Fibroblast of upper back skin (primary cell): ENCODE measurements around the gene GRAPL.
"Not testable (repeated sequence)": the region's sequence is repeated elsewhere in the genome, so short reads cannot be mapped to it uniquely, and the experiment has no call there.

Experiments used
- DNase-seq: peaks from one replicate; pipeline ENCODE4 v3.0.0-alpha.2; 2013

GRAPL gene

DNA sequence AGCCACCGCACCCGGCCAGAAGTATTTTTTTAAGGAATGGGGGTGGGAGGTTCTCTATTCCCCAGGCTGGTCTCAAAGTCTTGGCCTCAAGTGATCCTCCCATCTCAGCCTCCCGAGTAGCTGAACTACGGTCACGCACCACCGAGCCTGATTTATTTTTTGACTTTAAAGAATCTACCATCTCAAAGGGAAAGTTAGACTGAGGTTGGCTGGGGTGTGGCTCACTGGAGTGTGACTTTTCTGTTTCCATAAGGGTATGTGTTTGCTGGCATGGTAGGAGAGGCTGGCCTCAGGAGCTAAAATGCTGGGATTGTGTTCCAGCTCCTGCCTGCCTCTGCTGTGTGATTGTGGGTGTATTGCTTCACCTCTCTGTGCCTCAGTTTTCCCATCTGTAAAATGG, 10.6 kb downstream of the GRAPL start:
- DNase-seq: not testable (repeated sequence)

DNA sequence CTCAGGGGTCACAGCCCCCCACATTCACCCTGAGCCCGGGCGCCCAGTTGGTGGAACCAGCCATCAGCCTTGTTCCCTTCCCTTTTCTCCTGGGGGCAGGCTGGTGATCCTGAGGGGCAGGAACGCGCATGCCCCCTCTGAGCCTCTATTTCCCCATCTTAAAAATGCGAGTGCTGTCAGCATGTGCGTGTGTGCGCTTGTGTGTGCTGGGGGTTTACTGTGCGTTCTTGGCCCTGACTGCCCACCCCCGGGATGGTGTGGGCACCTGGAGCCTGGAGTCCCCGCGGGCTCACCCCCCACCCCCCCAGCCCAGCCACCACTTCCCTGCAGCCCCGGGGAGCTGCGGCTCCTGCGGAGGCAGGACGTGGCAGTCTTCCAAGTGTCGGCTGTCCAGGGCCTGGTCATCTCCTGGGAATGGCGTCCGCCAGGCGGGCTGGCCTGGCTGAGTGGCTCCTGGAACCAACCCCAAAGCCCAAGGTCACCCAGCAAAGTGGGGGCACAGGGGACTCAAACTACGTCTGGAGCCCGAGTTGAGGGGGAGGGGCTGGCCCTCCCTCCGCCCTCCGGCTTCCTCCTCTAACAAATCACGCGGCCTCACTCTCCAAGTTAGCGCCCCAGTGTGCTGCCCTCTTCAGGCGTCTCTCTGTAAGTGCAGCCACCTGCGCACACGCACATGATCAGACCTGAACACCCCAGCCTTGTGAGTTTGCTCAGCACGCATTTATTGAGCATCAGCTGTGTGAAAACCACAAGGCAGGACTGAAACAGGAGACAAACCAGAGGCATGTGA, 14.2 kb downstream of the GRAPL start:
- not testable (repeated sequence) for DNase-seq

DNA sequence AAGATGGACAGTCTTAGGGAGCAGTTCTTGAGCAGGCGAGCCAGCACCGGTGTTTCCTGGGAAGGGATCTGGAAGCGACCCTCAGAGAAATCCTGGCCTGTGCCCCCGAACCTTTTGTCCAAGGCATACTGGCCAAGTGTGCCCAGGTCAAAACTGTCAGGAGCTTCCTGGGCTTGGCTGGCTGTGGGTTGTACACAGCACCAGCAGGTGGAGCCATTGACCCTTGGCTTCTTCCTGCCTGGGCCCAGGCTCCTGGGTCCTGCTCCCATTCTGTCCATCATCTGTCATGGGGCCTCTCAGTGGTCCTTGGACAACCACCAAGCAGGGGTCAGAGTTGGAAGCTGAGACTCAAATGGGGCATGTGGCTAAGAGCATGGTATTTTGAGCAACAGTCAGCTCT, 15.0 kb downstream of the GRAPL start:
- not testable (repeated sequence) for DNase-seq

DNA sequence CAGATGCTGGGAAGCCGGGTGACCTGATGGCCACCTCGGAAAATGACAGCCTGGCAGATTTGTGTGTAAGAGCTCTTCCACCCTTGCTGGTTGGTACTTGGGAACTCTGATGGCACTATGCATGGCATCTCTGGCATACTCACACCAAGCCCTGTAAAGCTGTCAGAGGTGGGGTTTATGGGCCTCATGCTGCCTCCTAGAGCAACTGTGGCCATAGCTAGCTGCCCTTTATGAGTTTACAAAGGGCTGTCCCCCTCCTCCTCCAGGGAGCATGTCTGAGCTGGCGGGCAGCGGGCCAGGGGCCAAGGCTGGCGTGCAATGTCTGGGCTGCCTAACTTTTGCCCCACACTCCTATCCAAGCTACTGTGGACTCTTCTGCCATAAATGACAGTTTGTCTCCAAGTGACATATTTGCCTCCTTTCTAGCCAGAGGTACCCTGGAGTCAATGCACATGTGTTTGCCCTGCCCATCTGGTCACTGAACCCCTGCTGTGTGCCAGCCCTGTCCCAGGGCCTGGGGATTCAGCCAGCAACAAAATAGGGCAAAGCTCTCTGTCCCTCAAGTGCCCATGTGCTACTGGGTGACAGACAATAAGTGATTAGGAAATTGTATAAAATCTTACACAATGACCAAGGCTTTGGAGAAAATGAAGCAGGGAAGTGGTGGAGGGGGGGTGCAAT, 15.8 kb downstream of the GRAPL start:
- not testable (repeated sequence) for DNase-seq

DNA sequence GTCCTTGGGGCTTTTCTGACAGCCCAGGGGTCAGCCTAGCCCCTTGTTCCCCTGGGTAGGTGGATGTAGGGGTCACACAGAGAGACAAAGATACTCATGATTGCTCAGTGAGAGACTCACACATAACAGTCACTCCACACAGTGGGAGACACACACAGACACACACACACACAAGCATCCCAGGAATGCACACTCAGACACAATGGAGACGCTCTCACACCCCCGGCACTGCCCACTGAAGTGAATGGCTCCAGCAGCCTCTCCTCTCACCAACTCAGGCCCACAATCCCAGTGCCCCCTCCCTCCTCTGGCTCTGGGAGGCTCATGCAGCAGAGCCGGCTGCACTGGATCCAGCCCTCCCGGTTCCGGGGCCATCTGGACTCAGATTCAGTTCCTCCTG, 17.0 kb downstream of the GRAPL start:
- not testable (repeated sequence) for DNase-seq

DNA sequence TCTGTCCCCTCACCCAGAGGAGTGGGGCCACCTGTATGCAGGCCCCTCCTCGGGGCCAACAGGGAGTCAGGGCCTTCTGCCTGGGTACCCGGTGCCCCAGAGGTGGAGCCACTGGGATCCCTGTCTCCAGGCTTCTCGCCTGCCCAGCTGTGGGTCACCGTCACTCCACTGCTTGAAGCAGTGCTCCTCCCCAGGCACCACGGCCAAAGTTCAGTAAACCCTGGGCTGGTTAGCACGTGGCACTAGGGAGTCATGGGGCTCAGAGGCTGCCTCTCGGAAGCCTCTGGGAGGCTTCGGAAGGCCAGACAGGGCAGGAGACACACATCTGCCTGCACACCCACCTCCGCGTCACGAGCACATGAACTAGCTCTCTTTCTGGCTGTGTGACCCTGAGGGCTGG, 18.1 kb downstream of the GRAPL start:
- DNase-seq: not testable (repeated sequence)

DNA sequence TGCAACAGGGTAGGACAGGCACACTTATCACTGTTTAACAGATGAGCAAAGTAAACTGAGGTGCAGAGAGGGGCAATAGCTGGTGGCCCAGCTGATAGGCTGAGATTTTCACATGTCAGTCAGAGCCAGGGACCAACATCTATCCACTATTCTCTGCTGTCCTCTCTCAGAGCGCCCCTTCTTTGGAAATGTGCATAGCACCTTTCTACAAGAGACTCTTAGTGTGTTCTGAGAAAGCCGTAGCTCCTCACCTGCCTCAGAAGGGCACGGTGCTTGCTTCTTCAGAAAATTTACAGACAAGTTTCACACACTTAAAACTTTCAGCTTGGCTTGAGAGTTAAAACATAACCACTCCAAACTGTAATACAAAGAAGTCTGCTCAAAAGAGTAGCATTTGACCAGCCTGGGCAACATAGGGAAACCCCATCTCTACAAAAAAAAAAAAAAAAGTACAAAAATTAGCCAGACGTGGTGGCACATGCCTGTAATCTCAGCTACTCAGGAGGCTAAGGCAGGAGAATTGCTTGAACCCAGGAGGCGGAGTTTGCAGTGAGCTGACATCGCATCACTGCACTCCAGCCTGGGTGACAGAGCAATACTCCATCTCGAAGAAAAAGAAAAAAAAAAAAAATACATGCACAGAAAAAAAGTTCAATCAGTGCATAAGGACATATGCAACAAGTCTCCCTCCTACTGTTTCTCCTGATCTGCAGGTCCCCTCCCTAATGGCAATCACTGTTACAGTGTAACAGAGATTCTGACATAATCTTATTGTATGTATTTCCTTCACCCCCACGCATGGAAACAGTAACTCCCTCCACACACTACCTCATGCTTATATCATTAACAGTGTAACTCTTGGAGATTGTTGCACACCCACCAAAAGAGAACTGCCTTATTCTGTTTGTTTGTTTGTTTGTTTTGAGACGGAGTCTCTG, 23.6 kb downstream of the GRAPL start:
- not testable (repeated sequence) for DNase-seq

DNA sequence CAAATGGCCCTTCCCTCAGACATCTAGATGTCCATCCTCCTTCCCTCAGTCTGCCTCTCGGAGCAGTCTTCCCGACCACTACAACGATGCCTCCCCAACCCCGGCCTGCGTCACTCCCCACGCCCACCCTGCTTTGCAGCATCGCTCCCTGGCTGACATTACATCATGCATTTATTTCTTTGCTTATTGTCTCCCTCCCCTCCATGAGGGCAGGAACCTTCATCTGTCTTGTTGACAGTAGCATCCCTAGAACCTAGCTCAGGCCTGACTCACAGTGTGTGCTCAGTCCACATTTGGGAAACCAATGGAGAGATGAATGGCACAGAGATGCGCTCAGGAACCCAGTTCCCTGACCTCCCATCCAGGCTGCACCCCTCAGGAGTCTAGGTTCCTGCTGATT, 30.2 kb downstream of the GRAPL start:
- DNase-seq: not testable (repeated sequence)

DNA sequence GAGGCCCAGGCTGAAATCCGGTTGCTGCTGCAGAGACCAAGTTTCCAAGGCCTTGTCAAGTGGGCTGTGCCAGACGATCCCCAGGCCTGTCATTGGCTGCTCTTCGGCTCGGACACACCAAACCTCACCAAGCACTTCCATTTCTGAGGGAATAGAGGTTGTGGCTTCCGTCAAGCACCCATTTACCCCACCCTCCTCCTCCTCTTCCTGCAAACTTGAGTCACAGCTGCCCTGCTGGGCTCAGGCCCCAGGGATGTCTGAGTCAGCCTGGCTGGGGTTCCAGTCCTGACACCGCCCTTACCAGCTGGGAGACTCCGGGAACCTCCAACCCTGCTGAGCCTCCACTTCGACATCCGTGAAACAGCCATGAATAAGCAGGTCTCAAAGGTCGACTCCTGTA, 31.1 kb downstream of the GRAPL start:
- not testable (repeated sequence) for DNase-seq

DNA sequence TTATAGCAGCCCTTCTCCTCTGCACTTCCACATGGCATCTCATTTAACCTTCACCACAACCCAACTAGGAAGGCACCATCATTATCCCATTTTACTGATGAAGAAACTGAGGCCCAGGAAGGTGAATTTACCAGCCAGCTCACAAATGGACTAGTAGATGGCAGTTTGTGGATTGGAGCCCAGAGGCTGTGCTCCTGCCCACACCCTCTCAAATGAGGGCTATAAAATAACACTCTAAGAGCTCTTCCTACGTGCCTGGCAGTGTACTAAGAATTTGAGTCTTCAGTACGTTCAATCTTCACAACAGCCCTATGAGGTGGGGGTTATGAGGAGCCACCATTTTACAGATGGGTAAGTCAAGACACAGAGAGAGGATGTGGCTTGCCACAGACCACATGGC, 31.5 kb downstream of the GRAPL start:
- DNase-seq: not testable (repeated sequence)

DNA sequence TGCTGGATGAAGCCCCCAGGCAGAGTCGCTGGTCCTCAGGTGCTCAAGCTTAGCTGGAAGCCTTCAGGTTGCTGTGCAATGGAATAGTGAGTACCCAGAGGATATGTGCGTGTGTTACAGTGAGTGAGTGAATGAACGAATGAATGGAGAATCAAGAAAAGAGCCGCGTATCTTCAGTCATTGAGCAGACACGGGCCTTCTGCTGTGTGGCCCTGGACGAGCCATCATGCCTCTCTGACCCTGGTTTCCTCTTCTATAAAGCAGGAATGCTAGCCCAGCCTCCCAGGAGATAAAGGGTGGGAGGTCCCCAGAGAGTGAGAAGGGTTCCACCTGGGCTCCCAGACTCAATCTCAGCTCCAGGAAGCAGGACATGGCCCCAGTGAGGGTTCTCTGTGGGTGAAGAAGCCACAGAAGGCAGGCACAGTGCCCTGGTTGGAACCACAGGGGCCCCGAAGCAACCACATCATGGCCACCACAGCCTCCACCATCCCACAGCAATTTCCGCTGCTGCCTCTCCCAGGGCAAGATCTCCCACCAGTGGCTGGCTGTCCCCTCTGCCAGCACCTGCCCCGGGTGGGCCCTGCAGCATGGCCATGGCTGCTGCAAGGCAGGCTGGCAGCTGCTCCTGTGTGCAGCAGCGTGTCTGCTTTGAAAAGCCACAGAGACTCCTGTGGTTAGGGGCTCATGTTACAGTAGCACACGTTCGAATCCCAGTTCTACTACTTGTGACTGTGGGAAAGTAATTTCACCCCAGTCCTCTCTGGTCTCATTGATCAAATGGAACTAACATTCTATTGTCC, 34.1 kb downstream of the GRAPL start:
- not testable (repeated sequence) for DNase-seq

DNA sequence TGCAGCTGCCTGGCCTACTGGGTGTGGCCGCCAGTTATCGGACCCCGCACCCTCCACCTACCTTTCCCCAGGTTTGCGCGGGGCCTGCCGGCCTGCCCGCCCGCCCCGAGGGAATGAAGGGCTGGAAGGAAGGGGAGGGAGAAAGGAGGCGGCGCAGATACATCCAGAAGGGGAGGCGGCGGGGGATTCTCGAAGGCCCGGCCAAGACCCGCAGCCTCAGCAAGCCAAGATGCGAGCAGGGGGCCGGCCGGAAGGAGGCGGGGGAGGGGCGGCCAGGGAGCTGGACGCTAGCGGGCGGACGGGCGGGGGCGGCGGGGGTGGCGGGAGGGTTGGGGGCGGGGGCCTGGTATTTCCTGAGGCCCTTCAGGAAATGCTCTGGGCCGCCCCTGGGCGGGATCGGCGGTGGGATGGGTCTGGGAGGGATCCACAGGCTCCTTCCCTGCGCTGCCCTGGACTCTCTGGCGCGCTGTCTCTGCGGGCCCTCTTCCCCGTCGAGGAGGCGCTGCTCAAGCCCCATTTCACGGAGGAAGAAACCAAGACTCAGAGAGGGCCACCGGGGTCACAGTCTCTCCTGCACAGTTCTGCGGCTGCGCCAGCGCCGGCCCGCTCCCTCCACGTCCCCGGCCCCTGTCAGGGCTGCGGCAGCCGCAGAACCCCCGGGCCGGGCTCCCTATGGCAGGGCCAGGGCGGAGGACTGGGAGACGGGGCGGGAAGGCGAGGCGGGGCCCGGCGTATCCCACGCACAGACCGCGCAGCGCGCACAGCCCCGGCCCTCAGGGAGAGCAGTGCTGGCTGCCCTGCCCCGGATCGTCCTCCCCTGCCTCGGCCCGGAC, 35.2 kb downstream of the GRAPL start:
- not testable (repeated sequence) for DNase-seq

DNA sequence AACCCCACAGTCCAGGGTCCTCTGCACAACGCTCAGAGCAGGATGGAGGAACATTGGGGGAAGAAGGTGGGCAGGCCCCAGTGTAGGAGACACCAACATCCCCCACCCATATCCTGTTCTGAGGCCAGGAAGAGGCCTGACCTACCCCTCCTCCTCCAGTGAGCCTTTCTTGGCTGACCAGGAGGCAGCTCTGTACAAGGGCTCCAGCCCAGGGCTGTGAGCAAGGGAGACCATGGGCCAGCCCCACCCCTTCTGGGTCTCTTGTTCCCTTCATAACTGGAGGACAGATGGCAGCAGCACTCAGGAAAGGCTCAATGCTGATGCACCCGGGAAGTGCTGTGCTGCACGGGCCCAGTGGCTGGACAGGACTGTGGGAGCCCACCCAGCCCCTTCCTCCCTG, 47.0 kb downstream of the GRAPL start:
- not testable (repeated sequence) for DNase-seq

DNA sequence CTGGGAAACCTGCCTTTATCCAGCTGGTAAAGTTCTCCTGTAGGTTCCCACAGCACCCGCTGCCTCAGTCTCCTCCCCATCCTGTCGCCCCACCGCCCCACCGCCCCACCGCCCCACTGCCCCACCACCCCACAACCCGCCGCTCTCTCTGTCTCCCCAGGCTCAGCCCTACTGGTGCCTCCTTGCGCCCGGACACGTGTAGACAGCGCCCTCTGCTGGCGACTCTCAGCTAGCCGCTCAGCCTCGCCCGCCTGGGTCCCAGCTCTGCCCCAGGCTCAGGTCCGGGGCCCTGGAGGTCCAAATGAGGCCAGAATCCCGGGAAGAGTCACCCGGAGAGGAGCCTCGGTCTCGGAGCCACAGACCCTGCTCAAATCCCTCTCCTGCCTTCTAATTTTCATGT, 48.0 kb downstream of the GRAPL start:
- not testable (repeated sequence) for DNase-seq

DNA sequence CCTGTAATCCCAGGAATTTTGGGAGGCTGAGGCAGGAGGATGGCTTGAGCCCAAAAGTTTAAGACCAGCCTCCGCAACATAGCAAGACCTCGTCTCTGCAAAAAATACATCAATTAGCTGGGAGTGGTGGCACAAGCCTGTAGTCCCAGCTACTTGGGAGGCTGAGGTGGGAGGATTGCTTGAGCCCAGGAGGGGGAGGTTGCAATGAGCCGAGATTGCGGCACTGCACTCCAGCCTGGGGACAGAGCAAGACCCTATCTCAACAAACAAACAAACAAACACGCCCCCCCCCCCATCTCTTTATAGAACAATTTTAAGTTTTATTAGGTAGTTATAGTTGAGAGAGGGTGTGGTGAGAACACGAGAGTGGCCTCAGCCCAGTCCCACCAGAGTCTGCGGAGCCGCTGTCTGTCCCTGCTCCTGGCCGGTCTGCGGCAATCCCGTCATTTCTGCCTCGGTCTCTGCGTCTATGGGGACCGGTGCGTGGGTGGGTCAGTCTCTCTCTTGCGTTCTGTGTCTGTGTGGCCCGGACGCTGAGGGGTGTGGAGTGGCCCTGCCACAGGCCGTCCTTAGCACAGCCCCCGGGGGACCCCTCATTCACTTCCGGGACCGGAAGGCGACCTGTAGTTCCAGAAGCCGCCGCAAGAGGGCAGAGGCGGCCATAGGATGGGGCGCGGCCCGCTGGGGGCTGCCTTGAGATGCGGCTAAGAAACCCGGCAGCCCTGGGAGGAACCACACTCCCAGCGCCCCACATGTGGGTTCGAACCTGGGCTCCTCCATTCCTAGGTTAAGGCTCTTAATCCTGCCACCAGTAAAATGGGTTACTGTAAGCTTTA, 53.9 kb downstream of the GRAPL start:
- not testable (repeated sequence) for DNase-seq

DNA sequence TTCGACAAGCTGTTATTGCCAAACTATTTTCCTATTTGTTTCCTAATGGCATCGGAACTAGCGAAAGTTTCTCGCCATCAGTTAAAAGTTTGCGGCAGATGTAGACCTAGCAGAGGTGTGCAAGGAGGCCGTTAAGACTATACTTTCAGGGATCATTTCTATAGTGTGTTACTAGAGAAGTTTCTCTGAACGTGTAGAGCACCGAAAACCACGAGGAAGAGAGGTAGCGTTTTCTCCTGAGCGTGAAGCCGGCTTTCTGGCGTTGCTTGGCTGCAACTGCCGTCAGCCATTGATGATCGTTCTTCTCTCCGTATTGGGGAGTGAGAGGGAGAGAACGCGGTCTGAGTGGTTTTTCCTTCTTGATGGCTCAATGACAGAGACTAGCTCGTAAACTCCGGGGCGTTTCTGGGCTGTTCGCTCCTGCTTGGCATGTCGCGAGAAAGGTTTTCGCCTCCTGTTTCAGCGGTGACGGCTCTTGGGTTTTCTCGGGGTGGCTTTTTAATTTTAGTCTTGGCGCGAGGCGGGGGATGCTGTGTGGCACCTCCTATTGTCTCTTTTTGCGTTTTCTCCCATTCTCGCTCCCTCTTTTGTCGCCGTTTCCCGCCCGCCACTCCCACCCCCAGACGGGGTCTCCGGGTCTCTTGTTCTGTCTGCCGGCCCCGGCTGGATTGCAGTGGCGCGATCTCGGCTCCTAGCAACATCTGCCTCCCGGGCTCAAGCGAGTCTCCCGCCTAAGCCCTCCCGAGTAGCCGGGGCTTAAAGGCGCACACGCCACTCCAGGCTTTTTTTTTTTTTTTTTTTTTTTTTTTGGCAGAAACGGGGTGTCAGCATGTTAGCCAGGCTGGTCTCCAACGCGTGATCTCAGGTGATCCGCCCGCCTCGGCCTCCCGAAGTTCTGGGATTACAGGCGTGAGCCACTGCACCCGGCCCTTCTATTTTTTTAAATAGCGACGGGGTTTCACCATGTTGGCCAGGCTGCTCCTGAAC, 60.8 kb downstream of the GRAPL start:
- not testable (repeated sequence) for DNase-seq

DNA sequence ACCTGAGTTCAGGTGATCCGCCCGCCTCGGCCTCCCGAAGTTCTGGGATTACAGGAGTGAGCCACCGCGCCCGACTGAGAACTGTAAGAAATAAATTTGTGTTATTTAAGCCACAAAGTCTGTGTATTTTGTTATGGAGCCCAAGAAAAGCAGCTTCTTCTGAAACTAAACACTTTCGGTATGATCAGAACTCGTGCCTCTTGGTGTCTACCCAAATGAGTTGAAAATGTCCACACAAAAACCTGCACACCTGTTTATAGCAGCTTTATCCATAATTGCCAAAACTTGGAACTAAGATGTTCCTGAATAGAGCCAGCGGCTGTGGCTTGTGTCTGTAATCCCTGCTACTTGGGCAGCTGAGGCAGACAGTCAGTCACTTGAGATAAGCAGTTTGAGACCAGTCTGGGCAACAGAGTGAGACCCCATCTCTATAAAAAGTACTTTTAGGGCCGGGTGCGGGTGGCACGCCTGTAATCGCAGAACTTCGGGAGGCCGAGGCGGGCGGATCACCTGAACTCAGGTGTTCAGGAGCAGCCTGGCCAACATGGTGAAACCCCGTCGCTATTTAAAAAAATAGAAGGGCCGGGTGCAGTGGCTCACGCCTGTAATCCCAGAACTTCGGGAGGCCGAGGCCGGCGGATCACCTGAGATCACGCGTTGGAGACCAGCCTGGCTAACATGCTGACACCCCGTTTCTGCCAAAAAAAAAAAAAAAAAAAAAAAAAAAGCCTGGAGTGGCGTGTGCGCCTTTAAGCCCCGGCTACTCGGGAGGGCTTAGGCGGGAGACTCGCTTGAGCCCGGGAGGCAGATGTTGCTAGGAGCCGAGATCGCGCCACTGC, 61.7 kb downstream of the GRAPL start:
- not testable (repeated sequence) for DNase-seq

DNA sequence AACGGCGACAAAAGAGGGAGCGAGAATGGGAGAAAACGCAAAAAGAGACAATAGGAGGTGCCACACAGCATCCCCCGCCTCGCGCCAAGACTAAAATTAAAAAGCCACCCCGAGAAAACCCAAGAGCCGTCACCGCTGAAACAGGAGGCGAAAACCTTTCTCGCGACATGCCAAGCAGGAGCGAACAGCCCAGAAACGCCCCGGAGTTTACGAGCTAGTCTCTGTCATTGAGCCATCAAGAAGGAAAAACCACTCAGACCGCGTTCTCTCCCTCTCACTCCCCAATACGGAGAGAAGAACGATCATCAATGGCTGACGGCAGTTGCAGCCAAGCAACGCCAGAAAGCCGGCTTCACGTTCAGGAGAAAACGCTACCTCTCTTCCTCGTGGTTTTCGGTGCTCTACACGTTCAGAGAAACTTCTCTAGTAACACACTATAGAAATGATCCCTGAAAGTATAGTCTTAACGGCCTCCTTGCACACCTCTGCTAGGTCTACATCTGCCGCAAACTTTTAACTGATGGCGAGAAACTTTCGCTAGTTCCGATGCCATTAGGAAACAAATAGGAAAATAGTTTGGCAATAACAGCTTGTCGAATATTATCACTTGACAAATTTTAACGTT, 62.5 kb downstream of the GRAPL start:
- DNase-seq: not testable (repeated sequence)
